HCT116 (cell line): Measurements from ENCODE around the gene STRIP1. TPM values are rescaled to one million over a fixed set of nuclear protein-coding genes. Genes with fewer than 3 reads are reported as not detected.

Source experiments
- ATAC-seq: fragments of 200-7000 bp; cut with Tn5 transposase; 2 replicates; pipeline ENCODE4 v1.9.1; 2020; ENCODE audit warnings: mild to moderate bottlenecking, moderate library complexity
- BruUV-seq: library from RNA; stranded (reverse); fragments of 400-500 nt; replicated peaks from 2 replicates; lab custom pipeline; 2021; lab: Mats Ljungman, UMichigan
- CTCF ChIA-PET: fragments of 300-600 bp; sonication (Branson Sonifier 250); formaldehyde crosslinking; loops from one replicate; lab custom pipeline; 2021; ENCODE audit warnings: antibody characterized with exemption; lab: Charles Lee
- POLR2A ChIA-PET: fragments of 300-600, 350-600 bp; sonication (Branson Sonifier 250); formaldehyde crosslinking; loops from one replicate; lab custom pipeline; 2021; ENCODE audit warnings: antibody characterized with exemption; lab: Charles Lee
- RAD21 ChIA-PET, 2 experiments: fragments of 300-600 bp; sonication (Branson Sonifier 250); formaldehyde crosslinking; loops; one replicate each; lab custom pipeline; 2023; ENCODE audit warnings: low total read pairs in 2 of 2; ENCODE audit not compliant: uncharacterized antibody in 2 of 2, unreplicated experiment in 2 of 2, low non-redundant PET in 1 of 2; lab: Charles Lee
- DNase-seq: peaks from one replicate; pipeline ENCODE4 v3.0.0-alpha.2; 2010; ENCODE audit warnings: low read depth, low spot score
- H2AFZ ChIP-seq: fragments of 200-600 bp; shearing (Covaris generic), sonication (generic); 2 replicates; pipeline ENCODE4 v1.6.1; 2017; ENCODE audit warnings: low read depth, mixed run types, mixed read lengths, antibody characterized with exemption, low read length; ENCODE audit not compliant: poor library complexity, severe bottlenecking
- H3K27ac ChIP-seq: 2 replicates; pipeline ENCODE4 v1.5.1; 2012; ENCODE audit warnings: low read depth, low read length
- H3K27me3 ChIP-seq: fragments of 200-600 bp; sonication (generic); 2 replicates; pipeline ENCODE4 v1.6.1; 2016; ENCODE audit warnings: mixed run types, low read length, mixed read lengths; ENCODE audit not compliant: insufficient read depth
- H3K36me3 ChIP-seq, 2 experiments: fragments of 200-500 bp in 1 of 2; fragments of 200-600 bp in 1 of 2; sonication (Bioruptor generic) in 1 of 2; sonication (generic) in 1 of 2; 2 replicates each; pipeline versions ENCODE4 v1.5.1 to v1.6.1; 2014 to 2016; ENCODE audit warnings: low read length in 2 of 2, inconsistent platforms in 1 of 2, mixed read lengths in 1 of 2, mixed run types in 1 of 2; ENCODE audit not compliant: insufficient read depth in 2 of 2, control insufficient read depth in 1 of 2
- H3K4me1 ChIP-seq, 2 experiments: fragments of 200-600 bp in 1 of 2; sonication (generic) in 1 of 2; 2 replicates each; pipeline versions ENCODE4 v1.5.1 to v1.6.1; 2012 to 2017; ENCODE audit warnings: low read length in 2 of 2, inconsistent platforms in 1 of 2, mild to moderate bottlenecking in 1 of 2, mixed read lengths in 1 of 2, mixed run types in 1 of 2, moderate library complexity in 1 of 2; ENCODE audit not compliant: insufficient read depth in 2 of 2, control insufficient read depth in 1 of 2
- H3K4me2 ChIP-seq: fragments of 200-600 bp; sonication (generic); 2 replicates; pipeline ENCODE4 v1.6.1; 2017; ENCODE audit warnings: mixed run types, low read length, mixed read lengths
- H3K4me3 ChIP-seq, 2 experiments: fragments of 200-600 bp in 1 of 2; sonication (generic) in 1 of 2; replicated peaks in 1 of 2; 2 replicates each; pipeline ENCODE4 v1.5.1; 2011 to 2016; ENCODE audit warnings: low read length in 2 of 2, control low read depth in 1 of 2, low read depth in 1 of 2, mild to moderate bottlenecking in 1 of 2, mixed read lengths in 1 of 2, mixed run types in 1 of 2
- H3K79me2 ChIP-seq: fragments of 200-600 bp; sonication (generic); 2 replicates; pipeline ENCODE4 v1.6.1; 2017; ENCODE audit warnings: mild to moderate bottlenecking, mixed run types, low read length, moderate library complexity, mixed read lengths; ENCODE audit not compliant: insufficient read depth
- H3K9ac ChIP-seq: fragments of 200-600 bp; sonication (generic); 2 replicates; pipeline ENCODE4 v1.6.1; 2016; ENCODE audit warnings: low read length, mixed read lengths
- H3K9me2 ChIP-seq: fragments of 200-600 bp; sonication (generic), shearing (Covaris generic); 2 replicates; pipeline ENCODE4 v1.6.1; 2017; ENCODE audit warnings: mixed run types, mild to moderate bottlenecking, moderate library complexity; ENCODE audit not compliant: insufficient read depth
- H3K9me3 ChIP-seq, 2 experiments: fragments of 200-500 bp in 1 of 2; fragments of 200-600 bp in 1 of 2; sonication (Bioruptor generic) in 1 of 2; sonication (generic) in 1 of 2; 2 replicates each; pipeline ENCODE4 v1.6.1; 2014 to 2017; ENCODE audit warnings: low read length in 2 of 2, mixed read lengths in 2 of 2, inconsistent platforms in 1 of 2, low read depth in 1 of 2, mild to moderate bottlenecking in 1 of 2, mixed run types in 1 of 2, moderate library complexity in 1 of 2; ENCODE audit not compliant: control insufficient read depth in 1 of 2, insufficient read depth in 1 of 2
- H4K20me1 ChIP-seq: fragments of 200-600 bp; sonication (generic), shearing (Covaris generic); 2 replicates; pipeline ENCODE4 v1.6.1; 2017; ENCODE audit warnings: mixed run types, mild to moderate bottlenecking, moderate library complexity; ENCODE audit not compliant: insufficient read depth
- CBX3 ChIP-seq: IDR thresholded peaks from 2 replicates; pipeline ENCODE4 v1.6.1; 2012; ENCODE audit warnings: low read depth
- EGR1 ChIP-seq: IDR thresholded peaks from 2 replicates; pipeline ENCODE4 v1.6.1; 2012; ENCODE audit warnings: low read depth
- EZH2 ChIP-seq: fragments of 200-600 bp; sonication (generic); IDR thresholded peaks from 2 replicates; pipeline ENCODE4 v1.6.1; 2017; ENCODE audit warnings: antibody characterized with exemption, mixed run types
- POLR2A ChIP-seq: IDR thresholded peaks from 2 replicates; pipeline ENCODE4 v1.7.0; 2011; ENCODE audit warnings: borderline replicate concordance; ENCODE audit not compliant: insufficient read depth, insufficient read length; ENCODE audit errors: extremely low read depth
- POLR2AphosphoS5 ChIP-seq: IDR thresholded peaks from 2 replicates; pipeline ENCODE4 v1.6.1; 2011; ENCODE audit warnings: mild to moderate bottlenecking, low read depth, low read length, moderate library complexity
- RAD21 ChIP-seq: IDR thresholded peaks from 2 replicates; pipeline ENCODE4 v1.6.1; 2012; ENCODE audit warnings: low read depth, mild to moderate bottlenecking
- SIN3A ChIP-seq: IDR thresholded peaks from 2 replicates; pipeline ENCODE4 v1.6.1; 2012; ENCODE audit warnings: low read depth
- SP1 ChIP-seq: IDR thresholded peaks from 2 replicates; pipeline ENCODE4 v1.6.1; 2012; ENCODE audit warnings: low read depth
- SRF ChIP-seq: IDR thresholded peaks from 2 replicates; pipeline ENCODE4 v1.6.1; 2012; ENCODE audit warnings: low read depth
- TCF7L2 ChIP-seq: IDR thresholded peaks from 2 replicates; pipeline ENCODE4 v1.7.0; 2011; ENCODE audit warnings: borderline replicate concordance, inconsistent platforms; ENCODE audit not compliant: insufficient read depth, insufficient read length; ENCODE audit errors: extremely low read depth
- YY1 ChIP-seq: IDR thresholded peaks from 2 replicates; pipeline ENCODE4 v1.6.1; 2011; ENCODE audit warnings: low read length, low read depth, moderate library complexity, mild to moderate bottlenecking; ENCODE audit not compliant: insufficient replicate concordance; ENCODE audit errors: extremely low read depth
- ZBTB33 ChIP-seq: IDR thresholded peaks from 2 replicates; pipeline ENCODE4 v1.6.1; 2011; ENCODE audit warnings: mild to moderate bottlenecking, low read length, moderate library complexity; ENCODE audit not compliant: insufficient replicate concordance; ENCODE audit errors: extremely low read depth
- intact Hi-C: fragments of 100-400 bp; cut with micrococcal nuclease; formaldehyde crosslinking; loops from 2 replicates; pipeline ENCODE4 v1.10.0; 2022
- total RNA-seq: library from RNA; stranded (reverse); gene quantifications from one replicate; pipeline ENCODE4 v1.2.1, GENCODE V29; 2021; ENCODE audit not compliant: unreplicated experiment
- TF ChIP-seq, protein P1 (sequence below), 3 experiments: fragments of 200-600 bp in 1 of 3; sonication (generic) in 1 of 3; IDR thresholded peaks in 2 of 3; conservative IDR thresholded peaks in 1 of 3; 2 replicates each; pipeline ENCODE4 v1.5.1; 2012 to 2017; ENCODE audit warnings: low read depth in 2 of 3, low read length in 2 of 3, antibody characterized with exemption in 1 of 3, borderline replicate concordance in 1 of 3, control low read depth in 1 of 3, mild to moderate bottlenecking in 1 of 3, mixed read lengths in 1 of 3, mixed run types in 1 of 3, moderate library complexity in 1 of 3; ENCODE audit not compliant: insufficient read depth in 1 of 3

Gene STRIP1
- total RNA-seq, 1 experiment from 2014 or later = 33.5 TPM

- no peak for ATAC-seq
Observed at GRCh38 chr1:110094931-110095654, 60.7 kb downstream of the STRIP1 start.

More at GRCh38 chr1:110094931-110095654, 60.7 kb downstream of the STRIP1 start:
- Histone ChIP-seq H3K36me3 (no peaks in the 10 kb centered on the region), H3K9me2 (no peaks in the 10 kb centered on the region), H3K9me3 (no peaks in the 10 kb centered on the region), H3K79me2 (no peaks in the 10 kb centered on the region), H3K4me2 (no peak overlapping the region), H2AFZ (no peak overlapping the region), H3K27me3 (peaks cover 9% of the 10 kb centered on the region; the same call in 1 of the 2 replicates), H3K27ac (no peak overlapping the region), H4K20me1 (no peaks in the 10 kb centered on the region), H3K9ac (no peak overlapping the region), H3K4me1 (no peaks in the 10 kb centered on the region; a peak in 1 of 4 replicates), H3K4me3 (no peak overlapping the region)
- ChIA-PET POLR2A (no interaction called here), CTCF (no interaction called here), RAD21 (no interaction called here)
- DNase-seq = no peak
- TF ChIP-seq EZH2 (no peak), ZBTB33 (no peak), SP1 (no peak), YY1 (no peak), EGR1 (no peak), SRF (no peak), CBX3 (no peak), TCF7L2 (no peak), SIN3A (no peak), RAD21 (no peak), POLR2AphosphoS5 (no peak), POLR2A (no peak)
- TF ChIP-seq, protein P1, sequence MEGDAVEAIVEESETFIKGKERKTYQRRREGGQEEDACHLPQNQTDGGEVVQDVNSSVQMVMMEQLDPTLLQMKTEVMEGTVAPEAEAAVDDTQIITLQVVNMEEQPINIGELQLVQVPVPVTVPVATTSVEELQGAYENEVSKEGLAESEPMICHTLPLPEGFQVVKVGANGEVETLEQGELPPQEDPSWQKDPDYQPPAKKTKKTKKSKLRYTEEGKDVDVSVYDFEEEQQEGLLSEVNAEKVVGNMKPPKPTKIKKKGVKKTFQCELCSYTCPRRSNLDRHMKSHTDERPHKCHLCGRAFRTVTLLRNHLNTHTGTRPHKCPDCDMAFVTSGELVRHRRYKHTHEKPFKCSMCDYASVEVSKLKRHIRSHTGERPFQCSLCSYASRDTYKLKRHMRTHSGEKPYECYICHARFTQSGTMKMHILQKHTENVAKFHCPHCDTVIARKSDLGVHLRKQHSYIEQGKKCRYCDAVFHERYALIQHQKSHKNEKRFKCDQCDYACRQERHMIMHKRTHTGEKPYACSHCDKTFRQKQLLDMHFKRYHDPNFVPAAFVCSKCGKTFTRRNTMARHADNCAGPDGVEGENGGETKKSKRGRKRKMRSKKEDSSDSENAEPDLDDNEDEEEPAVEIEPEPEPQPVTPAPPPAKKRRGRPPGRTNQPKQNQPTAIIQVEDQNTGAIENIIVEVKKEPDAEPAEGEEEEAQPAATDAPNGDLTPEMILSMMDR (IDR thresholded peaks at IDR 0.05 in 2 of 3, conservative IDR thresholded peaks at IDR 0.05 in 1 of 3; ENCODE audit: borderline replicate concordance in 1 of 3, insufficient read depth in 1 of 3, low read depth in 2 of 3, low read length in 2 of 3) = no peak
- intact Hi-C loops = no loop called here
- no TSS peak for BruUV-seq
